Colonic mucosa (tissue), 4 donors: ENCODE measurements around the gene RHOC. TPM values are rescaled to one million over a fixed set of nuclear protein-coding genes. Genes with fewer than 3 reads are reported as not detected.

ENCODE experiments used
- DNase-seq: peaks from one replicate; pipeline ENCODE4 v3.0.0-alpha.2; 2020
- H3K27ac ChIP-seq: fragments of 200-600 bp; one replicate; pipeline ENCODE4 v1.8.0; 2021
- H3K27me3 ChIP-seq: fragments of 200-600 bp; one replicate; pipeline ENCODE4 v1.8.0; 2021
- H3K36me3 ChIP-seq: fragments of 200-600 bp; one replicate; pipeline ENCODE4 v1.8.0; 2021
- H3K4me1 ChIP-seq: fragments of 200-600 bp; one replicate; pipeline ENCODE4 v1.8.0; 2021; ENCODE audit warnings: mild to moderate bottlenecking
- H3K4me3 ChIP-seq: fragments of 200-600 bp; one replicate; pipeline ENCODE4 v1.8.0; 2021
- H3K9ac ChIP-seq, 2 donors: one replicate each; pipeline ENCODE4 v1.7.0; 2013; ENCODE audit warnings: control low read depth in 2 of 2, low read depth in 2 of 2, low read length in 2 of 2
- H3K9me3 ChIP-seq: fragments of 200-600 bp; one replicate; pipeline ENCODE4 v1.8.0; 2021
- intact Hi-C: fragments of 100-400 bp; cut with DNase I; formaldehyde crosslinking; loops from one replicate; pipeline ENCODE4 v1.14.1; 2022
- total RNA-seq, 2 donors: library from RNA; stranded (reverse); fragmentation: NEBNext Ultra II Directional in 1 of 2; extraction: Animal tissue kit (Norgen Biotek cat#: 25700) in 1 of 2; gene quantifications; one replicate each; pipeline ENCODE4 v1.2.1, GENCODE V29; 2021
- TF ChIP-seq, protein P1 (sequence below): fragments of 200-600 bp; IDR thresholded peaks from one replicate; pipeline ENCODE4 v1.8.0; 2022; ENCODE audit warnings: antibody characterized with exemption, mild to moderate bottlenecking
- donor health status: healthy.
- donor health status: DM: no; HTN: no; CAD: no.
- donor health status: DM: no; HTN: no; CAD: no.

Gene RHOC
- total RNA-seq, 2 donors from 2014 or later: 327 to 451 TPM

DNA sequence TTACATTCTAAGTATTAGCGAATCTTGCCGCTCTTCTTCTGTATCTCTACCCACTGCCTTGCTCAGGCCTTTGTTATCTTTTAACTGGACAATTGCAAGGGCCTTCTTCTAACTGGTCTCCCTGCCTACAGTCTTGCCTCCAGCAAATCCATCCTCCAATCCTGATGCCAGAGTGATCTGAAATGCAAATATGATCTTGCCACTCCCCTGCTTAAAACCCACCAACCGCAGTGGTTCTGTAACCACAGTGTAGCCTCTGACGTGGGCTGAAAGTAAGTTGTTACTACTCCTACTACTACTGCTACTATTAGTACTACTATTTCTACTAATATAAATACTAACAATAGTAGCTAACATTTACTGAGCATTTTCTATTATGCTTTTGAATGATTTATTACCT is 20.1 kb downstream of the RHOC start:
- H3K27ac ChIP-seq: no peak overlapping the region
- no peak overlapping the region for H3K4me3 ChIP-seq
- TF ChIP-seq, protein P1, sequence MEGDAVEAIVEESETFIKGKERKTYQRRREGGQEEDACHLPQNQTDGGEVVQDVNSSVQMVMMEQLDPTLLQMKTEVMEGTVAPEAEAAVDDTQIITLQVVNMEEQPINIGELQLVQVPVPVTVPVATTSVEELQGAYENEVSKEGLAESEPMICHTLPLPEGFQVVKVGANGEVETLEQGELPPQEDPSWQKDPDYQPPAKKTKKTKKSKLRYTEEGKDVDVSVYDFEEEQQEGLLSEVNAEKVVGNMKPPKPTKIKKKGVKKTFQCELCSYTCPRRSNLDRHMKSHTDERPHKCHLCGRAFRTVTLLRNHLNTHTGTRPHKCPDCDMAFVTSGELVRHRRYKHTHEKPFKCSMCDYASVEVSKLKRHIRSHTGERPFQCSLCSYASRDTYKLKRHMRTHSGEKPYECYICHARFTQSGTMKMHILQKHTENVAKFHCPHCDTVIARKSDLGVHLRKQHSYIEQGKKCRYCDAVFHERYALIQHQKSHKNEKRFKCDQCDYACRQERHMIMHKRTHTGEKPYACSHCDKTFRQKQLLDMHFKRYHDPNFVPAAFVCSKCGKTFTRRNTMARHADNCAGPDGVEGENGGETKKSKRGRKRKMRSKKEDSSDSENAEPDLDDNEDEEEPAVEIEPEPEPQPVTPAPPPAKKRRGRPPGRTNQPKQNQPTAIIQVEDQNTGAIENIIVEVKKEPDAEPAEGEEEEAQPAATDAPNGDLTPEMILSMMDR: no peak
- no peak overlapping the region for H3K9ac ChIP-seq
- H3K9me3 ChIP-seq: no peaks in the 10 kb centered on the region
- no peaks in the 10 kb centered on the region for H3K36me3 ChIP-seq
- no peak for DNase-seq
- no peaks in the 10 kb centered on the region for H3K27me3 ChIP-seq
- intact Hi-C loops: no loop called here
- H3K4me1 ChIP-seq: no peaks in the 10 kb centered on the region

DNA sequence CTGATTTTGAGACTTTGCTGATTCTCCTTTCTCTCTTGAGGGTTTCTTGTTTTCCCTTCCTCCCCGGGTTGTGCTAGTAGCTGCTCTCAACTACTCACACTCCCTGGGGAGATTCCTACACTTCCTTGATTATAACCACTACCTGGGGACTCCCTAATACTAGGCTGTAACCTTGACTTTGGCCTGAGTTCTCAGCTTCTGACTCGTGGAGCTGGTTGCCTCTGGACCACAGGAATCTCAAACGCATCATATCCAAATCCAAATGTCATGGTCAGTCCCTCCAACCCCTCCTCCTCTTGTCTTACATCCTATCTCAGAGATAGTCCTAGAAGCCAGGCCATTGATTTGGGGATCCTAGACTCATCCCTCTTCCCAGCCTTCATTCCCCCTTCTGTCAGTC is 20.5 kb downstream of the RHOC start:
- Histone ChIP-seq H3K4me1 (no peaks in the 10 kb centered on the region), H3K9ac (no peak overlapping the region), H3K27ac (no peak overlapping the region), H3K9me3 (no peaks in the 10 kb centered on the region), H3K4me3 (no peak overlapping the region), H3K27me3 (no peaks in the 10 kb centered on the region), H3K36me3 (no peaks in the 10 kb centered on the region)
- no peak for DNase-seq
- intact Hi-C loops: no loop called here
- TF ChIP-seq, protein P1: no peak

DNA sequence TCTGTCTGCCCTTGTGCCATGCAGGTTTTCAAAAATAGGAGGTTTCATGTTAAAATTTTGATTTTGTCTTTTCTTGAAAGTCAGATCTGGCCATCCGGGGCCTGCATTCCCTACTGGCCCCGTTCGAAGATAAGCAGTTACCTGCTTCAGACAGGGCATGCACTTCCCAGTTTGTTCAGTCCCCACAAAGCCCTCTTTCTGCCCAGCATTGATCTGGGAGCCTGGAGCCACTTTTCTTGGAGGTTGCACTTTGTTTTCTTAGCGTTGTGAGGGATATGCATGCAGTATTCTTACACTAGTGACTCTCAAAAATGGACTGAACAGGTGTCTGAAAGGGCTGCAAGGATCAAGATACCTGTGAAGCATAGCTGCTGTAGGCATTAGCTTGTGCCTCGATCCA is 21.0 kb downstream of the RHOC start:
- no peak for DNase-seq
- no peaks in the 10 kb centered on the region for H3K9me3 ChIP-seq
- intact Hi-C loops: no loop called here

DNA sequence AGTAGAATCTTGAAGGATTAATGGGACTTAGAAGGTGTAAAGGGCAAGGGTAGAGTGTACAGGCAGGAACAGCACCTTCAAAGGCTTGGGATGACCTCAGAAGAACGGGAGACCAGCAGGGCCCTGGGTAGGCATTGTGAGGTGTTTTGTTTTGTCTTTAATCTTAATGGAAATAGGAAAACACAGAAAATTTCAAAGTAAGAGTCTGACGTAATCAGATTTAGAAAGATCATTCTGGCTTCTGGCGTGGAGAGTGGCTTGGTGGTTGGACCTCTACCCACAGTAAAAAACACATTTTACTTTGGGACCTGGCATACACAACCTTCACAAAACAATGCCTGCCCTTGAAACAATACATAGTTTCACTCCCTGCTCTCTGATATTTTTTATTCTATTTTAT is 28.3 kb downstream of the RHOC start:
- H3K9me3 ChIP-seq: no peaks in the 10 kb centered on the region
- H3K27ac ChIP-seq: no peak overlapping the region
- no peaks in the 10 kb centered on the region for H3K27me3 ChIP-seq
- intact Hi-C loops: no loop called here
- TF ChIP-seq, protein P1: no peak
- no peak for DNase-seq
- H3K9ac ChIP-seq: no peak overlapping the region
- H3K4me1 ChIP-seq: no peaks in the 10 kb centered on the region
- no peaks in the 10 kb centered on the region for H3K36me3 ChIP-seq
- no peak overlapping the region for H3K4me3 ChIP-seq

More for the DNA sequence above, 21.0 kb downstream of the RHOC start:
- no peaks in the 10 kb centered on the region for H3K27me3 ChIP-seq
- H3K4me3 ChIP-seq: no peak overlapping the region
- TF ChIP-seq, protein P1: no peak
- no peaks in the 10 kb centered on the region for H3K36me3 ChIP-seq
- no peaks in the 10 kb centered on the region for H3K4me1 ChIP-seq
- H3K9ac ChIP-seq: no peak overlapping the region
- no peak overlapping the region for H3K27ac ChIP-seq

DNA sequence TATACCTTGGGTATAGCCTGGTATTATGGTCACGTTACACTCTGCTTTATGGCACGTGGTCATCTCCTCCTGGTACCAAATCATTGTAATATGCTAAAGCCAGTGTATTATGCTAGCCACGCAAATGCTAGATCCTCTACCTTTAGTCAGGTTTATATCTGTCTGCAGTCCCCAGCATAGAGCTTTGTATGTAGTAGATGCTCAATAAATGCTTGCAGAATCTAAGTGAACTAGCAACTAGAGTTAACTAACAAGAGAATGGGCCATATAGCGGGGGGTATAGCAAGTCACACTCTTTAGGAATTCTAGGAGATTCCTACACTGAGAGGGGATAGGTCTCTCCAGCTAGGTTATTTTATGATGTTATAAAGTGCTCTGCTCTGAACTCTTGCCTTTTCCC is 29.4 kb downstream of the RHOC start:
- Histone ChIP-seq H3K9ac (no peak overlapping the region), H3K36me3 (no peaks in the 10 kb centered on the region), H3K9me3 (no peaks in the 10 kb centered on the region), H3K4me1 (no peaks in the 10 kb centered on the region), H3K27ac (no peak overlapping the region), H3K4me3 (no peak overlapping the region), H3K27me3 (no peaks in the 10 kb centered on the region)
- intact Hi-C loops: no loop called here
- DNase-seq: no peak
- TF ChIP-seq, protein P1: no peak

DNA sequence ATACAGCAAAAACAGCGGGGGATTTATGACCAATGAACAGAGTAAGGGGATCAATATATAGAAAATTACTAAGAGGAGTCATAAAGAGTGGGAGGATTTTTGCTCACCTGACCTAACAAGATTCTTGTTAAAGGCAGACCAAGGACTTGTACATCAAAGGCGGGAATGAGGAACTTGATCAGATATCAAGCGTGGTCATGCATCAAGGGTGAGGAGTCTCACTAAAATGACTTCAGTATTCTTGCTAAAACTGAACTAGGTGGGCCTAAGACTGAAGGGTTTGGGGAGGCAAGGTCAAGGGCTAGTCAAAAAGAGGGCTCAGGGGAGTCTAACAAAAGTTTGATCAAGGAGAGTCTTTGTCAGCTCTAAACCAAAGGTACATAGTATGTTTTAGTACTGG is 30.4 kb downstream of the RHOC start:
- intact Hi-C loops: no loop called here
- TF ChIP-seq, protein P1: no peak
- Histone ChIP-seq H3K27me3 (no peaks in the 10 kb centered on the region), H3K9me3 (no peaks in the 10 kb centered on the region), H3K36me3 (no peaks in the 10 kb centered on the region), H3K4me1 (no peaks in the 10 kb centered on the region), H3K27ac (no peak overlapping the region), H3K4me3 (no peak overlapping the region), H3K9ac (no peak overlapping the region)
- no peak for DNase-seq
